Gastroesophageal sphincter (tissue), 3 donors: Measurements from ENCODE around the gene NCOR1.

ENCODE experiments used
- CTCF ChIP-seq, 4 experiments: fragments of 200-600 bp in 2 of 4; fragments of 450-650 bp in 2 of 4; sonication (generic) in 1 of 4; IDR thresholded peaks; one replicate each; pipeline ENCODE4 v1.5.1; 2017 to 2019; ENCODE audit warnings: antibody characterized with exemption in 4 of 4, mild to moderate bottlenecking in 2 of 4, moderate library complexity in 2 of 4
- POLR2A ChIP-seq, 2 donors: fragments of 450-650 bp; IDR thresholded peaks; one replicate each; pipeline ENCODE4 v1.6.1; 2017; ENCODE audit warnings: antibody characterized with exemption in 2 of 2, mild to moderate bottlenecking in 2 of 2, moderate library complexity in 1 of 2

- TF ChIP-seq POLR2A (IDR thresholded peaks at IDR 0.05) = no peak
- TF ChIP-seq CTCF (IDR thresholded peaks at IDR 0.05) = no peak
Measured at GRCh38 chr17:16158714-16159113, 56.6 kb downstream of the NCOR1 start.
